Astrocyte of the spinal cord (primary cell): ENCODE results near the gene DLGAP1.

ENCODE experiments used
- DNase-seq: peaks from one replicate; pipeline ENCODE4 v3.0.0; 2011; ENCODE audit warnings: low read depth, low spot score
- H3K4me3 ChIP-seq: 2 replicates; pipeline ENCODE4 v1.5.1; 2011; ENCODE audit warnings: low read depth, mild to moderate bottlenecking, low read length, moderate library complexity
- in situ Hi-C: cut with HindIII; loops from 2 replicates; pipeline ENCODE4 v1.10.0; 2017; ENCODE audit warnings: low sequenced_read_pairs
- TF ChIP-seq, protein P1 (sequence below): IDR thresholded peaks from 2 replicates; pipeline ENCODE4 v1.5.1; 2012; ENCODE audit warnings: low read depth, mild to moderate bottlenecking, low read length, inconsistent platforms

DLGAP1 gene

GRCh38 chr18:3593381-3593903, 861.7 kb downstream of the DLGAP1 start:
- peak overlapping the region; percentile 54 for H3K4me3 ChIP-seq
- in situ Hi-C loops = no loop called here
- DNase-seq = peak; percentile 95
- TF ChIP-seq, protein P1, sequence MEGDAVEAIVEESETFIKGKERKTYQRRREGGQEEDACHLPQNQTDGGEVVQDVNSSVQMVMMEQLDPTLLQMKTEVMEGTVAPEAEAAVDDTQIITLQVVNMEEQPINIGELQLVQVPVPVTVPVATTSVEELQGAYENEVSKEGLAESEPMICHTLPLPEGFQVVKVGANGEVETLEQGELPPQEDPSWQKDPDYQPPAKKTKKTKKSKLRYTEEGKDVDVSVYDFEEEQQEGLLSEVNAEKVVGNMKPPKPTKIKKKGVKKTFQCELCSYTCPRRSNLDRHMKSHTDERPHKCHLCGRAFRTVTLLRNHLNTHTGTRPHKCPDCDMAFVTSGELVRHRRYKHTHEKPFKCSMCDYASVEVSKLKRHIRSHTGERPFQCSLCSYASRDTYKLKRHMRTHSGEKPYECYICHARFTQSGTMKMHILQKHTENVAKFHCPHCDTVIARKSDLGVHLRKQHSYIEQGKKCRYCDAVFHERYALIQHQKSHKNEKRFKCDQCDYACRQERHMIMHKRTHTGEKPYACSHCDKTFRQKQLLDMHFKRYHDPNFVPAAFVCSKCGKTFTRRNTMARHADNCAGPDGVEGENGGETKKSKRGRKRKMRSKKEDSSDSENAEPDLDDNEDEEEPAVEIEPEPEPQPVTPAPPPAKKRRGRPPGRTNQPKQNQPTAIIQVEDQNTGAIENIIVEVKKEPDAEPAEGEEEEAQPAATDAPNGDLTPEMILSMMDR = no peak

- TF ChIP-seq, protein P1 = no peak
- in situ Hi-C loops = no loop called here
- no peak overlapping the region for H3K4me3 ChIP-seq
- DNase-seq = no peak
Observed at GRCh38 chr18:3592864-3593263, 862.2 kb downstream of the DLGAP1 start.

GRCh38 chr18:3590096-3590630, 864.9 kb downstream of the DLGAP1 start:
- DNase-seq = no peak
- TF ChIP-seq, protein P1 = no peak
- no peak overlapping the region for H3K4me3 ChIP-seq
- in situ Hi-C loops = no loop called here

GRCh38 chr18:3585656-3586509, 869.2 kb downstream of the DLGAP1 start:
- H3K4me3 ChIP-seq = no peak overlapping the region
- TF ChIP-seq, protein P1 = peak; percentile 78
- in situ Hi-C loops = no loop called here
- DNase-seq = peak; percentile 72

DNA sequence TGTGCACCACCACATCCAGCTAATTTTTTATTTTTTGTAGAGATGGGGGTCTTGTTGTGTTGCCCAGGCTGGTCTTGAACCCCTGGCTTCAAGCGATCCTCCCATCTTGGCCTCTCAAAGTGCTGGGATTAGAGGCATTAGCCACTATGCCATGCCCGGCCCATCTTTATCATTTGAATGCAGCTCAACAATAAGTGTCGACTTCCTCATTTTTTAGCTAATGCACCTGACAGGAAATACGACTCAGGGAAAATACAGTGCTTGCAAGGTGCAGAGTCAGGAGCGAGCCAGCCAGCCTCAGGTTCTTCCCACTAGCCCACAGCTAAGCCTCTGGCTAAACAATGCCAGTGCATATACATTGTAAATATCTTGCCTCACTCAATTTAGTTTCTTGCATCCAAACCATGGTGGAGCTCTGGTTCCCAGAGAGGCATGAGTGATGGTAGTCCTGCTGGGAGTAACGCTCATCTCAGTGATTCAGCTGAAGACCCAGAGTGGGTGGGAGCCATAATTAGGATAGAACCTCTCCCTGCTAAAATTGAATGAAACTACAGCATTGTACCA, 870.1 kb downstream of the DLGAP1 start:
- in situ Hi-C loops = no loop called here
- TF ChIP-seq, protein P1 = no peak
- DNase-seq = no peak
- no peak overlapping the region for H3K4me3 ChIP-seq

DNA sequence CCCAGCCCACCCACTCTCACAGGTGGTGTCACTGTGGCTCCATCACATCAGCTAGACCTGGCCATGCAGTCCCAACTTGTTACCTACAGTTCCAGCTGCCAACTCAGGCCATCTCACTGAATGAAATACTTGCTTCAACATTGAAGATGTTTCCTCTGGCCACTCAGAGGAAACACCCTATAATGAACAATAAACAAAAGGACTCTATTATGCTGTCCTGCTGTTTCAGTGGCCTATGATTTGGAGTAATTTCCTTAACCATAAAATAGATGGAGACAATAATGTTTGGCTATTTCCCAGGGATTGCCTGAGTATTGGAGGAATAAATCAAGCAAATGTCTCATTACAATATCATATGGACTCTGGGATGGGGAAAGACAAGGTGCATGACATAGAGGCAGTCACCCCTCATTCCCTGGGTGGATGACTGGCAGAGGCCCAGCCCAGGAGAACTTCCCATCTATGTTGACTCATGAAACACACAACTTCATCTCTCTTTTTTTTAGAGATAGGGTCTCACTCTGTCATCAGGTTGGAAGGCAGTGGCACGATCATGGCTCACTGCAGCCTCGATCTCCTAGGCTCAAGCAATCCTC, 870.7 kb downstream of the DLGAP1 start:
- in situ Hi-C loops = no loop called here
- DNase-seq = no peak
- H3K4me3 ChIP-seq = no peak overlapping the region
- TF ChIP-seq, protein P1 = no peak
